Keratinocyte (primary cell): Measurements from ENCODE around the gene MYLK4.

Experiments
- EZH2 ChIP-seq: IDR thresholded peaks from one replicate; pipeline ENCODE4 v1.6.1; 2012; ENCODE audit warnings: inconsistent platforms, mild to moderate bottlenecking, low read length, moderate library complexity
- TF ChIP-seq, protein P1 (sequence below), 3 experiments: IDR thresholded peaks in 1 of 3; conservative IDR thresholded peaks in 1 of 3; optimal IDR thresholded peaks in 1 of 3; 2 replicates in 2 of 3; 3 replicates in 1 of 3; pipeline versions ENCODE3 to v1.5.1; 2011; ENCODE audit warnings: low read length in 3 of 3, mild to moderate bottlenecking in 3 of 3, moderate library complexity in 2 of 3, control low read depth in 1 of 3, inconsistent platforms in 1 of 3; ENCODE audit not compliant: insufficient read depth in 2 of 3; ENCODE audit errors: extremely low read depth in 1 of 3

DNA sequence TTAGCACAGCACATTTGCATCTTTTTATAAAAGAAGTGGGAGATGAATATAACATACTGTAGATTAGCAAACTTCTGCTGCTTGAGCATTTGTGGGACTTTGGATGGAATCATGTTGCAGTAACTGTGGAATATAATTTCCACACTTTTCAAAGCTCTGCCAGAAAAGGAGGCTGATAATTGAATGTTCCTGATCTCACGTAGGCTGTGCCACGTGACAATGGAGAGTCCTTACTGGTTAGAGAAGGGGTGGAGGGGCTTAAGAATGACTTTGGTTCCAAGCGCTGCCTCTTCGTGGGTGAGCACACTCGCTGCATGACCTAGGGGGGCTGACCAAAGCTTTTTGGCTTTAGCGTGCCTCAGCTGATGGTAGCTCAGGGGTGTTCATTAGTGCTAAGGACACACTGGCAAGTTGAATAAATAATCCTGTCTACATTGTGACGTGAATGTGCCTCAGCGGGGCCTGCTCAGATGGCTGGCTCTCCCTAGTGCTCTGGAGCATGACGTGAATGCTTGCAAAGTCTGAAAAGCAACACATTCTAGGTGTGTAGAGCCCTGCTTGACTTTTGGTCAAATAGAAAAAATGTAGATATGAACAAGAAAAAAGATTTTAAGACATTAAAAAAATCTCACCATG is 29.5 kb upstream of the MYLK4 start:
- TF ChIP-seq, protein P1, sequence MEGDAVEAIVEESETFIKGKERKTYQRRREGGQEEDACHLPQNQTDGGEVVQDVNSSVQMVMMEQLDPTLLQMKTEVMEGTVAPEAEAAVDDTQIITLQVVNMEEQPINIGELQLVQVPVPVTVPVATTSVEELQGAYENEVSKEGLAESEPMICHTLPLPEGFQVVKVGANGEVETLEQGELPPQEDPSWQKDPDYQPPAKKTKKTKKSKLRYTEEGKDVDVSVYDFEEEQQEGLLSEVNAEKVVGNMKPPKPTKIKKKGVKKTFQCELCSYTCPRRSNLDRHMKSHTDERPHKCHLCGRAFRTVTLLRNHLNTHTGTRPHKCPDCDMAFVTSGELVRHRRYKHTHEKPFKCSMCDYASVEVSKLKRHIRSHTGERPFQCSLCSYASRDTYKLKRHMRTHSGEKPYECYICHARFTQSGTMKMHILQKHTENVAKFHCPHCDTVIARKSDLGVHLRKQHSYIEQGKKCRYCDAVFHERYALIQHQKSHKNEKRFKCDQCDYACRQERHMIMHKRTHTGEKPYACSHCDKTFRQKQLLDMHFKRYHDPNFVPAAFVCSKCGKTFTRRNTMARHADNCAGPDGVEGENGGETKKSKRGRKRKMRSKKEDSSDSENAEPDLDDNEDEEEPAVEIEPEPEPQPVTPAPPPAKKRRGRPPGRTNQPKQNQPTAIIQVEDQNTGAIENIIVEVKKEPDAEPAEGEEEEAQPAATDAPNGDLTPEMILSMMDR (optimal IDR thresholded peaks at IDR 0.05 in 1 of 3, IDR thresholded peaks at IDR 0.05 in 1 of 3, conservative IDR thresholded peaks at IDR 0.05 in 1 of 3; ENCODE audit: extremely low read depth in 1 of 3, insufficient read depth in 2 of 3, low read length in 3 of 3), result no peak
- no peak for TF ChIP-seq EZH2
